Measurements from ENCODE around the gene FERMT2.

DNA sequence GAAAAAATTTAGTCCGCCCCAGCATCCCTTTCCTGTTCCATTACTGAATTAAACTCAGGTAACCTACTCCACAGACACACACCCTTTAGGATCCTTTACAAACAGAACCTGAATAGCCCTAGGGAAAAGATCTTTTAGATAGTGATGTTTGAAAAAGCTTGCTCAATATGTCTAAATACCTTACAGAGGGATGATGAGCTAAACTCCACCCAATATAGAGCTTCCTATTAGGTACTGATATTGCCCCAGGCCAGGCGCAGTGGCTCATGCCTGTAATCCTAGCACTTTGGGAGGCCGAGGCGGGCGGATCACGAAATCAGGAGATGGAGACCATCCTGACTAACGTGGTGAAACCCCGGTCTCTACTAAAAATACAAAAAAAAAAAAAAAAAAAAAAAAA lies 50.1 kb downstream of the FERMT2 start:
- TF ChIP-seq, protein P1, sequence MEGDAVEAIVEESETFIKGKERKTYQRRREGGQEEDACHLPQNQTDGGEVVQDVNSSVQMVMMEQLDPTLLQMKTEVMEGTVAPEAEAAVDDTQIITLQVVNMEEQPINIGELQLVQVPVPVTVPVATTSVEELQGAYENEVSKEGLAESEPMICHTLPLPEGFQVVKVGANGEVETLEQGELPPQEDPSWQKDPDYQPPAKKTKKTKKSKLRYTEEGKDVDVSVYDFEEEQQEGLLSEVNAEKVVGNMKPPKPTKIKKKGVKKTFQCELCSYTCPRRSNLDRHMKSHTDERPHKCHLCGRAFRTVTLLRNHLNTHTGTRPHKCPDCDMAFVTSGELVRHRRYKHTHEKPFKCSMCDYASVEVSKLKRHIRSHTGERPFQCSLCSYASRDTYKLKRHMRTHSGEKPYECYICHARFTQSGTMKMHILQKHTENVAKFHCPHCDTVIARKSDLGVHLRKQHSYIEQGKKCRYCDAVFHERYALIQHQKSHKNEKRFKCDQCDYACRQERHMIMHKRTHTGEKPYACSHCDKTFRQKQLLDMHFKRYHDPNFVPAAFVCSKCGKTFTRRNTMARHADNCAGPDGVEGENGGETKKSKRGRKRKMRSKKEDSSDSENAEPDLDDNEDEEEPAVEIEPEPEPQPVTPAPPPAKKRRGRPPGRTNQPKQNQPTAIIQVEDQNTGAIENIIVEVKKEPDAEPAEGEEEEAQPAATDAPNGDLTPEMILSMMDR (conservative IDR thresholded peaks at IDR 0.05; ENCODE audit: low read length): no peak
- TF ChIP-seq EZH2phosphoT487 (IDR thresholded peaks at IDR 0.05; ENCODE audit: borderline replicate concordance): no peak
